Type B pancreatic cell (in vitro differentiated cells): Measurements from ENCODE around the gene TARS2. TPM values are rescaled to one million over a fixed set of nuclear protein-coding genes. Genes with fewer than 3 reads are reported as not detected.

Experiments used
- DNase-seq: peaks from one replicate; pipeline ENCODE4 v3.0.0; 2021; ENCODE audit warnings: mixed read lengths; ENCODE audit not compliant: unreplicated experiment; ENCODE audit errors: extremely low spot score
- H3K27ac Mint-ChIP-seq: 2 replicates; pipeline ENCODE4 v1.8.0; 2021; ENCODE audit warnings: mild to moderate bottlenecking, mixed read lengths
- H3K27me3 Mint-ChIP-seq: 2 replicates; pipeline ENCODE4 v1.8.0; 2021; ENCODE audit warnings: mixed read lengths
- H3K36me3 Mint-ChIP-seq: 2 replicates; pipeline ENCODE4 v1.8.0; 2021; ENCODE audit warnings: mixed read lengths
- H3K4me1 Mint-ChIP-seq: one replicate; pipeline ENCODE4 v1.8.0; 2021; ENCODE audit warnings: mixed read lengths; ENCODE audit not compliant: unreplicated experiment
- H3K4me3 Mint-ChIP-seq: 2 replicates; pipeline ENCODE4 v1.8.0; 2021; ENCODE audit warnings: mild to moderate bottlenecking, mixed read lengths
- H3K9me3 Mint-ChIP-seq: 2 replicates; pipeline ENCODE4 v1.8.0; 2021; ENCODE audit warnings: mixed read lengths
- CTCF ChIP-seq: fragments of 200-600 bp; sonication (generic); conservative IDR thresholded peaks from 2 replicates; pipeline ENCODE4 v1.5.0; 2021; ENCODE audit warnings: antibody characterized with exemption, mild to moderate bottlenecking
- total RNA-seq: library from RNA; stranded (reverse); gene quantifications from 2 replicates; pipeline ENCODE4 v1.2.1, GENCODE V29; 2021; ENCODE audit warnings: low replicate concordance

Gene TARS2
- total RNA-seq, 1 donor from 2014 or later: 36.6 TPM

GRCh38 chr1:150532860-150533259, 45.6 kb downstream of the TARS2 start:
- Mint-ChIP-seq H3K27me3 (no peaks in the 10 kb centered on the region), H3K36me3 (no peaks in the 10 kb centered on the region), H3K27ac (peak overlapping the region; percentile 63), H3K4me3 (peak overlapping the region; percentile 7), H3K4me1 (peaks cover 19% of the 10 kb centered on the region), H3K9me3 (no peaks in the 10 kb centered on the region)
- DNase-seq: no peak
- TF ChIP-seq CTCF: peak; percentile 22

GRCh38 chr1:150534002-150534401, 46.8 kb downstream of the TARS2 start:
- peaks cover 29% of the 10 kb centered on the region for H3K4me1 Mint-ChIP-seq
- no peak overlapping the region for H3K27ac Mint-ChIP-seq
- no peak overlapping the region for H3K4me3 Mint-ChIP-seq
- H3K9me3 Mint-ChIP-seq: no peaks in the 10 kb centered on the region
- H3K27me3 Mint-ChIP-seq: no peaks in the 10 kb centered on the region
- TF ChIP-seq CTCF: no peak
- no peak for DNase-seq
- no peaks in the 10 kb centered on the region for H3K36me3 Mint-ChIP-seq

DNA sequence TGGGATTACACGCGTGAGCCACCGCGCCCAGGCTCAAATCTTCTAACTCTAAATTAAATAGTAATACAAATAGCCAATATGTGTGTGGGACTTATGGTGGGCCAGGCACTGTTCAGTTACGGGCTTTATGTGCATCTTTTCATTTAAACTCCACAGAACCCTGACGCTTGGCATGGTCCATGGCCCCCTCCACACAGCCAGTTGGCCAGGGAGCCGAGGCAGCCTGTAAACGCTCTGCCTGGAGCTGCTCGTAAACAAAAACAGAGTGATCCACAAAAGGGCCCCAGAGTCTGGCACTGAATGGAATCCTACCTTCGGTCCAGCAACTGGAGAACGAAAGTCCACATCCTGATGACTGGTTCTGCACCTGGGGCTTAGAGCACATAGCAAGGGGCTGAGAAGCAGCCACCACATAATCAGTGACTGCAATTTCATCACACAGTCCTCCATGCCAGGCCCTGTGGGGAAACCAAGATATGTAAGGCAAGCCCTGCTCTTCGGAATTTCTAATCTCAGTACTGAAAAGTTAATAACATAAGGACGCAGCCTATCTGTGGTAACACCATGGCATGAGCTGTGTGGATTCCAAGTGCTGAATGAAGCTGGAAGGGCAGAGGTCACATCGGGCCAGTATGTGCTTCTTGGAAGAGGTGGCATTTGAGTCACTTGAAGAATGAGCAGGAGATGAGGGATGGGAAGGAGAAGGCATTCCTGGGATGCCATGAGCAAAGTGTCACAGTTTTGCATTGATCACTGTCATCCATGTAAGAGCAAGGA, 48.5 kb downstream of the TARS2 start:
- TF ChIP-seq CTCF: no peak
- Mint-ChIP-seq H3K36me3 (no peaks in the 10 kb centered on the region), H3K27me3 (no peaks in the 10 kb centered on the region), H3K9me3 (no peaks in the 10 kb centered on the region), H3K4me3 (no peak overlapping the region), H3K27ac (peak overlapping the region; percentile 11), H3K4me1 (peaks cover 26% of the 10 kb centered on the region)
- DNase-seq: no peak

DNA sequence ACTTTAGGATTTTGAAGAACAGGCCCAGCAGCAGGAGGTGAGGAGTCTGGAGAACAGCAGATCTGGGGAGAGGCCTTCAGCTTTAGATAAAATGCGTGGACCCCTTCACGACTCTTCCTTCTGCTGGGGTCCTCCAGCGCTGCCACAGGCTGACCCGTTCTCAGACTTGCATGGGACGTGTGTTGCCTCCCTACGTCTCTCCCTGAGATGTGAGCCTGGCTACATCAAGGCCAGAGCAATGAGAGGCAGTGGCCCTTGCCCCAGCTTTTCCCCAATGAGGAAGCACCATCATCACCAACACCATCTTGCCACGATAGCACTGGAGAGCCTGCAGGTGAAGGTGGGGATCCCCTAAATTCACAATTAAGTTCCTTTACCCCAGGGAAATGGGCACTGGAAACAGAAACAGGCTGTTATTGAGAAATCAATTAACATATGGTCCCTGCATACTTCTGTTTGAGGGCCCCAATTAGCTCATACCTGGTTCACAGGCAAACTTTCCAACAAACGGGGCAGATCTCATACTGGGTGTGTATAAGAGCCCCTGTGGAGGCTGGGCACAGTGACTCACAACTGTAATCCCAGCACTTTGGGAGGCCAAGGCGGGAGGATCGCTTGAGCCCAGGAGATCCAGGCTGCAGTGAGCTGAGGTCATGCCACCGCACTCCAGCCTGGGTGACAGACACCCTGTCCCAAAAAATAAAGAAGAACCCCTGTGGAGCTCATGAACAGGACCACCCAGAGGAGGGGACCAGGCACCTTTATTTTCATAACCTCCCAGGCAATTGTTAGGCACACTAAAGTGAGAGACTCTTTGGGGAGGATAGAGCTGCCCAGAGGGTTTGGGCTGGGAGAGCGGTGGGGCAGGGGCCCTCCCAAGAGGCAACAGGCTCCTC, 49.9 kb downstream of the TARS2 start:
- H3K27ac Mint-ChIP-seq: no peak overlapping the region
- no peaks in the 10 kb centered on the region for H3K27me3 Mint-ChIP-seq
- TF ChIP-seq CTCF: no peak
- peaks cover 18% of the 10 kb centered on the region for H3K4me1 Mint-ChIP-seq
- H3K36me3 Mint-ChIP-seq: no peaks in the 10 kb centered on the region
- no peak for DNase-seq
- no peaks in the 10 kb centered on the region for H3K9me3 Mint-ChIP-seq
- no peak overlapping the region for H3K4me3 Mint-ChIP-seq

- no peaks in the 10 kb centered on the region for H3K27me3 Mint-ChIP-seq
- DNase-seq: no peak
- H3K27ac Mint-ChIP-seq: peak overlapping the region; percentile 71
- H3K36me3 Mint-ChIP-seq: no peaks in the 10 kb centered on the region
- no peaks in the 10 kb centered on the region for H3K9me3 Mint-ChIP-seq
- no peak for TF ChIP-seq CTCF
- H3K4me1 Mint-ChIP-seq: peaks cover 10% of the 10 kb centered on the region
- no peak overlapping the region for H3K4me3 Mint-ChIP-seq
These were observed 50.8 kb downstream of the TARS2 start for GRCh38 chr1:150537732-150538684.
